IPS DF 6.9 (cell line): Measurements from ENCODE around the gene RAB2B.
"Not testable (repeated sequence)": the region's sequence is repeated elsewhere in the genome, so short reads cannot be mapped to it uniquely, and the experiment has no call there.

Experiments used
- DNase-seq: peaks from one replicate; pipeline ENCODE4 v3.0.0-alpha.2; 2013; ENCODE audit warnings: low read depth, low spot score
- H3K27ac ChIP-seq: one replicate; pipeline ENCODE4 v1.5.1; 2013; ENCODE audit warnings: low read length, control low read depth
- H3K27me3 ChIP-seq: 2 replicates; pipeline ENCODE4 v1.6.1; 2013; ENCODE audit warnings: mild to moderate bottlenecking, low read length; ENCODE audit not compliant: control insufficient read depth, insufficient read depth
- H3K36me3 ChIP-seq: 2 replicates; pipeline ENCODE4 v1.6.1; 2013; ENCODE audit warnings: low read length; ENCODE audit not compliant: control insufficient read depth, insufficient read depth
- H3K4me1 ChIP-seq: 2 replicates; pipeline ENCODE4 v1.6.1; 2013; ENCODE audit warnings: low read length; ENCODE audit not compliant: control insufficient read depth, insufficient read depth
- H3K4me3 ChIP-seq: 2 replicates; pipeline ENCODE4 v1.5.1; 2013; ENCODE audit warnings: mild to moderate bottlenecking, low read length
- H3K9me3 ChIP-seq: 2 replicates; pipeline ENCODE4 v1.6.1; 2013; ENCODE audit warnings: low read length, inconsistent platforms; ENCODE audit not compliant: control insufficient read depth, insufficient read depth
- WGBS: extraction: QIAGEN DNeasy Blood & Tissue Kit; methylation state at CpG from one replicate; pipeline ENCODE4 v1.1.7; 2013; ENCODE audit warnings: mixed read lengths, missing lambda C conversion rate; ENCODE audit not compliant: insufficient read length, insufficient coverage; 5-methylcytosine and 5-hydroxymethylcytosine counted together

The RAB2B gene

DNA sequence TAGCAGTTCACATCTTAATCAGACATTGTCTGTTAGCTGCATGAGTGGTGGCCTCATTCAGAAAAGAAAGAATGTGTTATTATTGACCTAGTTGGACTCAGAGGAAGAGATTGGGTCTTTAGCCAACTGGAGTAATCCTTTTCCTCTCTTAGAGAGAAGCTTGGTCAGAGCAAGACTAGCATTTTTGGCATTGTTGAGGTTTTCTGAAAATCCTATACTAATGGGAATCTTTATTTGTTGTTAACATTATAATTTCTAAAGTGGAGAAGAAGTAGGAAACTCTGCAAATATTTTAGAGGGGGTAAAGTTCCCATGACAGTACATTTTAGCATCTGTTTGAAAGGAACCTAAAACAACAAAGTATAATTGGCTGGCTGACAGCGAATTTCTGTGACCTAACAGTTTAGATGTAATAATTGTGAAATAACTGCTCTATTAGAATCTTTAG, 9.9 kb upstream of the RAB2B start:
- Histone ChIP-seq H3K4me1 (no peaks in the 10 kb centered on the region), H3K27me3 (no peaks in the 10 kb centered on the region), H3K36me3 (peaks cover 8% of the 10 kb centered on the region; the same call in 1 of the 2 replicates), H3K27ac (no peak overlapping the region), H3K4me3 (no peak overlapping the region), H3K9me3 (no peaks in the 10 kb centered on the region)
- WGBS = no CpG with 5 or more reads among the region's 1 CpG
- no peak for DNase-seq

DNA sequence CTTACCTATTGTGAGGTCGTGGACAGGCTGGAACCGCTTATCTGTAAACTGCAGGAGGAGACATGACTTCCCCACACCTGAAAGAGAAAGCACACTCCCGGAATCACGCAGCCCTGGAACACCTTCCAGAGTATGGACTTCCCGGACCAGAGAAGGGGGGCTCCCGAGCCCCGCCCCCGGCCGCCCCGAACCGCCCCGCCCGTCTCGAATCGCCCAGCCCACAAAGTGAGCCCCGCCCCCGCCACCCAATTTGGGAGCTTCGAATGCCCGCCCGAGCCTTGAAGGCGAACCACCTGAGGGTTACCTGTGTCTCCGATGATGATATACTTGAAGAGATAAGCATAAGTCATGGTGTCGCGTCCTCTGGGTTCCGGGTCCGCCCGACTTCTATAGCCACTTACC, 235 bp downstream of the RAB2B start:
- Histone ChIP-seq H3K27me3 (no peaks in the 10 kb centered on the region), H3K27ac (no peak overlapping the region), H3K4me1 (no peaks in the 10 kb centered on the region), H3K4me3 (peak overlapping the region; percentile 88; the same call in 1 of the 2 replicates), H3K36me3 (no peaks in the 10 kb centered on the region), H3K9me3 (no peaks in the 10 kb centered on the region)
- DNase-seq = no peak
- no CpG with 5 or more reads among the region's 27 CpGs for WGBS

DNA sequence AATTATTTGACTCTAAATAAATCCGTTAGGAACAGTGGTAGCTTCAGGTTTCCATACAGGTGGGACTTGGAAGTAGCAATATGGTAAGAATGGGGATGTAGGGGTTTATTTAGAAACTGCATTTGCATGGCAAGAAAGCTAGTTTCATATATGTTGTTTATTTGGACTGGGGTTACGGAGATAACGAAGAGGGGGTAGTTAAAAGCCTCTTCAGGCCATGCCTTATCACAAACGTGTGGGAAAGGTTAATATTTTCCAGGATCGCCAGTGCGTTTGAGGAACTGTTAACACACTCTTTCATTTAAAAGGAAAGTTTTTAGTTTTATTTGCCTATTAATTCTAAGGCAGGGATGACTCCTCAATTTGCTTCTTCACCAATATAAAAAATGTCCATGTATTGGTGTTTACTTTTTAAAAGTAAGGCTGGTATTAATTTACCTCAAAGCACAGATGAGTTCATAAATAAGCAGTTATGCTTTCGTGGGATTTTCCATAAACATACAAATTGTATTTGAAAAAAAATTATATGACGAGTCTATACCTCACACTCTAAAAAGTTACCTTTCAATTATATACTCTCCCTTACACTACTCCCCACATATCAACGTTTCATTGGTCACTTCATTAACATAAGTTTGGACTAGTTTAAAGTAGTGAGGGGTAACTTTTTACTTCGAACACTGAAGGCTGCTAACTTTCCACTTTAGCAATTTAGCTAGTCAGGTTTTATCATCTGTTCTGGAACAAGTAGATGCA, 814 bp downstream of the RAB2B start:
- 100% methylated on average over 4 of the region's 10 CpGs for WGBS
- Histone ChIP-seq H3K4me1 (no peaks in the 10 kb centered on the region), H3K9me3 (no peaks in the 10 kb centered on the region), H3K36me3 (no peaks in the 10 kb centered on the region), H3K27me3 (no peaks in the 10 kb centered on the region), H3K4me3 (peak overlapping the region; percentile 88; the same call in 1 of the 2 replicates), H3K27ac (no peak overlapping the region)
- no peak for DNase-seq

DNA sequence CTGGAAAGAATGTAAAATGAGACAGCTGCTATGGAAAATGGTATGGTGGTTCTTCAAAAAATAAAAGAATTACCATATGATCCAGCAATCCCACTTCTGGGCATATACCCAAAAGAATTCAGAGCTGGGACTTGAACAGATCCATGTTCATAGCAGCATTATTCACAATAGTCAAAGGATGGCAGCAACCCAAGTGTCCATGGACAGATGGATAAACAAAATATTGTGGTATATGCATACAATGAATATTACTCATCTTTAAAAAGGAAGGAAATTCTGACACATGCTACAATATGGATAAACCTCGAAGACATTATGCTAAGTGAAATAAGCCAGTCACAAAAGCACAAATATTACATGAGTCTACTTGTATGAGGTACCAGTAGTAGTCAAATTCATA, 9.1 kb downstream of the RAB2B start:
- peaks cover 7% of the 10 kb centered on the region; the same call in 1 of the 2 replicates for H3K36me3 ChIP-seq

DNA sequence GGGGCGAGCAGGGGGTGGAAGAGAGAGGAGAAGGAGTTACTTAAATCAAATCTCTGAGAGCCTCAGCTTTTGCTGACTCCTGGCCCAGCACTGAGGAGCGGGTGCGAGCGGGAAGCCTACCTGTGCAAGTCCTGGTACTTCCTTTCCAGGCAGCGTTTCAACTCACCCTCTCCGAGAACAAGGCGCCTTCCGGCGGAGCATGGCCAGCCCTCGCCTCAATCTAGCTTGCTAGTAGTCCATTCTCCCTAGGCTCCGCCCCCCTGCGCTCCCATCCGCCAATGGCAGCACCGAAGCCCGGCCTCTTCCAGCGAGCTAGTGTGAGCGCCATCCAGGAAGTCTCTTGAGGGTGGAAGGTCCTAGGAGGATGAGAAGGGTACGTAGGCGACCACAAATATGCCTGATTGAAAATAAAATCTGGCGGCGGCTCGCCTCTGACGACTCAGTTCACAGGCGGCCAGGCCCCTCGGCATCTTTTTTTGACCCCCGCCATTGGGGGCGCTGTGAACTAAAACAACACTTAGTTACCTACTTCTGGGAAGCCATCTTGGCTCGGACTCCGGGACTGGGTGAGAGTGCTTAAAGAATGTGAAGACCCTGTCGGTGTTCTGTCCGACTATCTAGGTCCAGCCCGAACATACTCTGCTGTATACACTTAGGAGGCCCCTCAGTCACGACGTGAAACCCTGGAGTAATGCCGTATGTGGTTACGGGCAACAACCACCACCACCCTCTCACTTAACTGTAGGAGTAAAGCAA, 20.7 kb downstream of the RAB2B start, which contains the start of gene CHD8:
Gene CHD8, minus strand, starts transcription at position 212 of the 756 bp plus-strand sequence. CDS start 24,480 bp downstream, outside the sequence.
- Histone ChIP-seq H3K27me3 (no peaks in the 10 kb centered on the region), H3K4me1 (0 out of 2 replicates have a peak, but pooled peaks cover 1% of the 10 kb centered on the region), H3K9me3 (no peaks in the 10 kb centered on the region), H3K36me3 (no peaks in the 10 kb centered on the region; the same call in 1 of the 2 replicates), H3K4me3 (peak within 1 kb of the TSS; percentile 82), H3K27ac (no peak within 1 kb of the TSS)
- DNase-seq = peak; percentile 100
- WGBS = no CpG with 5 or more reads among the region's 36 CpGs

More for the DNA sequence above, 9.1 kb downstream of the RAB2B start:
- Histone ChIP-seq H3K9me3 (no peaks in the 10 kb centered on the region), H3K27ac (no peak overlapping the region), H3K27me3 (no peaks in the 10 kb centered on the region), H3K4me1 (no peaks in the 10 kb centered on the region), H3K4me3 (no peak overlapping the region)
- WGBS = no CpG with 5 or more reads among the region's 1 CpG
- DNase-seq = no peak

DNA sequence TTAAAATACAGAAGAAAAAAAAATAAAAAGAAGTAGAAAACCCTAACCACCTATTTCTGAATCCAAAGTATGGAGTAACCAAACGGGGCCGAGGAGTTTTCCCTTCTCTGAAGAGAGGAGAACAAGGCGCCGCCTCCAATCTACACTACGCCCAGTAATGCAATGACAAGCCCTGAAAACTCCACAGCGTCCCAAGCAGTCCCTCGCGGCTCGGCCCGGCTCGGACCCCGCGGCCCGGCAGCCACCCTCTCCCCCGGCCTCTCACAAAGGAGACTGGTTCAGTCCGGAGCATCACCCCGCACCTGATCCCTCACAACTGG, 21.2 kb downstream of the RAB2B start:
- H3K27ac ChIP-seq = no peak overlapping the region
- H3K4me1 ChIP-seq = 0 out of 2 replicates have a peak, but pooled peaks cover 1% of the 10 kb centered on the region
- peak overlapping the region; percentile 82 for H3K4me3 ChIP-seq
- no peaks in the 10 kb centered on the region for H3K9me3 ChIP-seq
- H3K27me3 ChIP-seq = no peaks in the 10 kb centered on the region
- H3K36me3 ChIP-seq = no peaks in the 10 kb centered on the region
- DNase-seq = no peak
- no CpG with 5 or more reads among the region's 17 CpGs for WGBS

DNA sequence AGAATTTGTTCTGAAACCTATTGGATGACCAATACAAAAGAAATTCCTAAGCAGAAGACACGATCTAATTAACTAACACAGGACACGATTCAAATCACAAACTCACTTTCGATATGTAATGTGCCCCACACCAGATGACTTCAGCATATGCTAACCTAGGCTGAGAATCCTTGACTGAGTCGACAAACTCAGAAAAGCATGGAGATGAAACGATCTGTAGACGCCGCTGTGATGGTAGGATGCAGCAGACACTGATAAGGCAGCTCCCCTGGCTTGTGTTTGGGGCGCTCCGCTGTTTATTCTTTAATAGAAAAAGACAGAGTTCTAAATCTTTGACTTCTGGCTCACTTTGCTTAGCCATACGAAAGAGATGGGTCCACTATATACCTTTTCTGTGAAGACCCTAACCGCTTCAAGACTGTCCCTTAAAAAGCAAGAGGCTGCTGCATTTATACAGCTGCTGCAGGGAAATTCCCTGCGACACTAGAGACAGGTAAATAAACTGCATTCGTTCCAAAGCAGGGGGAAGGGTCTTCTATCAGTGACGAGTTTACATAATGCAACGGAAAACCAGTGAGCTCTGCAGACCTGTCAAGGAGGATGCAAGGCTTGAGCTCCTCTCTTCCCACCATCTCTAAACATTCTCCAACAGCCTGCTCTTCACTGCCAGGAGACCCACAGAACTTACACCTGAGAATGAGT, 21.8 kb downstream of the RAB2B start:
- 0 out of 2 replicates have a peak, but pooled peaks cover 1% of the 10 kb centered on the region for H3K4me1 ChIP-seq
- WGBS = no CpG with 5 or more reads among the region's 15 CpGs
- peak overlapping the region; percentile 82; the same call in 1 of the 2 replicates for H3K4me3 ChIP-seq
- H3K27ac ChIP-seq = no peak overlapping the region
- H3K9me3 ChIP-seq = no peaks in the 10 kb centered on the region
- DNase-seq = no peak
- H3K27me3 ChIP-seq = no peaks in the 10 kb centered on the region
- no peaks in the 10 kb centered on the region for H3K36me3 ChIP-seq

DNA sequence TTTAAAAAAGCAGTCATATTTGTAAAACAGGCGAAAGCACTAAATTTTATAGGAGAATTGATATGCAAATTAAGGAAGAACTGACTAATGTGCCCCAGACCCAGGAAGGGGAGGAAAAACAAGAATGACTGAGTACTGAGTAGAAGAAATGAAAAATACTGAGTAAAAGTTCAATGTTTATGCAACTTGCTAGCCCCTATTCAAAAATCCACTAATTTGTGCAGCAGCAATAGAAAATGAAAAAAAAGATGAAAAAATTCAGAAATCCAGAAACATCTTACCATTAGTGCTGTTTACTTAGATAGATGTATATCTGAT, 26.9 kb downstream of the RAB2B start:
- no peak overlapping the region for H3K4me3 ChIP-seq
- H3K9me3 ChIP-seq = no peaks in the 10 kb centered on the region
- H3K36me3 ChIP-seq = no peaks in the 10 kb centered on the region
- no peak for DNase-seq
- no peaks in the 10 kb centered on the region for H3K27me3 ChIP-seq
- WGBS = no CpG with 5 or more reads among the region's 1 CpG
- H3K4me1 ChIP-seq = peaks cover 1% of the 10 kb centered on the region; the same call in 1 of the 2 replicates
- H3K27ac ChIP-seq = no peak overlapping the region

DNA sequence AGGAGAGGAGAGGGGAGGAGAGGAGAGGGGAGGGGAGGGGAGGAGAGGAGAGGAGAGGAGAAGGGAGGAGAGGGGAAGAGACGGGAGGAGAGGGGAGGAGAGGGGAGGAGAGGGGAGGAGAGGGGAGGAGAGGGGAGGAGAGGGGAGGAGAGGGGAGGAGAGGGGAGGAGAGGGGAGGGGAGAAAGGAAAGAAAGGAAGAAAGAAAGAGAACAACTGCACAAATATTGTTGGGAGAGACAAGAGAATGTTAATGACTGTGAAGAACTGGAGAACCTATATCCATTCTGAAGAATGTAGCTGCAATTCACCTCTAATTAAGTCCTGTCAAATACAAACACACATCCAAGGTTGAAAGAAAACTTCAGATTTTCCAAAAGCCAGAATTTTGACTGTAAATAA, 34.1 kb downstream of the RAB2B start:
- no CpG with 5 or more reads among the region's 1 CpG for WGBS
- H3K4me3 ChIP-seq, H3K4me1 ChIP-seq, DNase-seq, H3K27ac ChIP-seq, H3K9me3 ChIP-seq, H3K36me3 ChIP-seq, H3K27me3 ChIP-seq: not testable (repeated sequence)

DNA sequence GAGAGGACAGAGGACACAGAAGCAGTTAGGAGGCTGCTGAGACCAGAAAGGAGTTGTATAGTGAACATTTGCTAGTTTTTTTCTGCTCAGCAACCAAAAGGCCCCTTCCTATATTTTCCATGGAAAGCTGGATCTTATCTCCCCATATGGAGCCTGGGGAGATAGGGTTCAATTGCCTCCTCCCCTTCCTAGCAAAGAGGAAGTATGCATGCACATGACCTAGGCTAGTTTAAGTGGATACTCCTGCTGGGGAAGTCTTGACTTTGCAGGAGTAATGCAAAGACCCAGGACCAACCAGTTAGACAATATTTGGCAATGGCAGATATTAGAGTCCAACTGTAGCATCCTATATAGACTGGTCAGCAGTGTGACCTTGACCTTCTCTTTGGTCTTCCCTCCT, 35.9 kb downstream of the RAB2B start:
- no peak overlapping the region for H3K27ac ChIP-seq
- no peak overlapping the region for H3K4me3 ChIP-seq
- H3K36me3 ChIP-seq = no peaks in the 10 kb centered on the region
- no peaks in the 10 kb centered on the region for H3K4me1 ChIP-seq
- no peaks in the 10 kb centered on the region for H3K9me3 ChIP-seq
- no peak for DNase-seq
- no peaks in the 10 kb centered on the region for H3K27me3 ChIP-seq
